SJSA1 (cell line): ENCODE data around the gene ERBB2. TPM values are rescaled to one million over a fixed set of nuclear protein-coding genes. Genes with fewer than 3 reads are reported as not detected.

Experiments
- DNase-seq, 2 experiments: peaks; one replicate each; pipeline ENCODE4 v3.0.0-alpha.2; 2015 to 2020; ENCODE audit warnings: low spot score in 2 of 2, low read depth in 1 of 2
- H3K27ac ChIP-seq: fragments of 250-450 bp; sonication (Bioruptor Pico); 2 replicates; pipeline ENCODE4 v1.5.1; 2020; ENCODE audit warnings: mild to moderate bottlenecking, moderate library complexity
- H3K27me3 ChIP-seq: fragments of 250-450 bp; sonication (Bioruptor Pico); replicated peaks from 2 replicates; pipeline ENCODE4 v1.5.1; 2020; ENCODE audit warnings: mild to moderate bottlenecking, moderate library complexity
- H3K36me3 ChIP-seq: fragments of 250-450 bp; sonication (Bioruptor Pico); 2 replicates; pipeline ENCODE4 v1.5.1; 2020; ENCODE audit warnings: mild to moderate bottlenecking
- H3K4me1 ChIP-seq: fragments of 250-450 bp; sonication (Bioruptor Pico); replicated peaks from 2 replicates; pipeline ENCODE4 v1.6.1; 2021; ENCODE audit warnings: mild to moderate bottlenecking
- H3K4me3 ChIP-seq: fragments of 250-450 bp; sonication (Bioruptor Pico); 2 replicates; pipeline ENCODE4 v1.5.1; 2020; ENCODE audit warnings: mild to moderate bottlenecking
- H3K9me3 ChIP-seq: fragments of 250-450 bp; sonication (Bioruptor Pico); replicated peaks from 2 replicates; pipeline ENCODE4 v1.5.1; 2020; ENCODE audit warnings: mild to moderate bottlenecking
- total RNA-seq: library from RNA; depleted of rRNA; stranded (reverse); fragments of >200 nt; shearing (Covaris generic); gene quantifications from 2 replicates; pipeline ENCODE4 v1.2.3, GENCODE V29; 2014

Gene ERBB2
- total RNA-seq, 1 experiment from 2014 or later: 26.8 TPM

DNA sequence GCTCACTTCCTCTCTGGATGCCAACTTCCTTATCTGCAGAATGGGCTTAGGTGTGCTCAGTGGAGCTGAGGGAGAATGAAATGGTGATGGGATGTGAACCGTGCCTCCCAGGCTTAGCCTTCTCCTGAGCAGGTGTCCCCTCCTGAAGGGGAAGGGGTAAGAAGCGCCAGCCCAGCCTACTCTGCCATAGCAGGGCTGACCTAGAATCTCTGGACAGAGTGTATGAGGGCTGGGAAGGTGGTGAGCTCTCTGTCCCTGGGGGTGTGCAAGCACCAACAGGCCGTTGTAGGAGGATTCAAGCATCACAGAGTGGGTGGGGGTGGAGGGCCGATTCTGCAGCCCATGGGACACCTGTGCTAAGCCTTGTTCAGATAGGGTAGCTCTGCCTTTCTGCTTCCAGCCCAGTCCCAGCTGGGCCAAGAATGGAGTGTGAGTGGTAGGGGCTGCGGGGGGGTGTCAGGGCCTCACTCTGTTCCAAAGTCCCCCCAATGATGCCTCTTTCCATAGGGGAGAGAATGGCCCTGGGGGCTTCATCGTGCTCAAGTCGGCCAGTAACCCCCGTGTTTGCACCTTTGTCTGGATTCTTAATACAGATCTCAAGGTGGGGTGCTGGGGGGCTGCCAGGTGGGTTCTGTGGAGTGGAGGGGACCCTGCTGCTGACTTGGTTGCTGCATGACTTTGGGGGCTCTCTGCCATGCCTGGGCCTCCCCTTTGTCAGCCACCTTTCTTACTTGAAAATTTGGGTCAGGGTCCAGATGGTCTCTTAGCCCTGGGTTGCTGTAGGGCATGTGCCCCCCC, 37.9 kb upstream of the ERBB2 start:
- no peak for DNase-seq
- no peak overlapping the region for H3K4me3 ChIP-seq
- H3K27ac ChIP-seq: no peak overlapping the region
- peaks cover 17% of the 10 kb centered on the region for H3K36me3 ChIP-seq
- H3K4me1 ChIP-seq: peaks cover 4% of the 10 kb centered on the region; the same call in 1 of the 2 replicates
- peaks cover 12% of the 10 kb centered on the region for H3K27me3 ChIP-seq
- no peaks in the 10 kb centered on the region for H3K9me3 ChIP-seq

DNA sequence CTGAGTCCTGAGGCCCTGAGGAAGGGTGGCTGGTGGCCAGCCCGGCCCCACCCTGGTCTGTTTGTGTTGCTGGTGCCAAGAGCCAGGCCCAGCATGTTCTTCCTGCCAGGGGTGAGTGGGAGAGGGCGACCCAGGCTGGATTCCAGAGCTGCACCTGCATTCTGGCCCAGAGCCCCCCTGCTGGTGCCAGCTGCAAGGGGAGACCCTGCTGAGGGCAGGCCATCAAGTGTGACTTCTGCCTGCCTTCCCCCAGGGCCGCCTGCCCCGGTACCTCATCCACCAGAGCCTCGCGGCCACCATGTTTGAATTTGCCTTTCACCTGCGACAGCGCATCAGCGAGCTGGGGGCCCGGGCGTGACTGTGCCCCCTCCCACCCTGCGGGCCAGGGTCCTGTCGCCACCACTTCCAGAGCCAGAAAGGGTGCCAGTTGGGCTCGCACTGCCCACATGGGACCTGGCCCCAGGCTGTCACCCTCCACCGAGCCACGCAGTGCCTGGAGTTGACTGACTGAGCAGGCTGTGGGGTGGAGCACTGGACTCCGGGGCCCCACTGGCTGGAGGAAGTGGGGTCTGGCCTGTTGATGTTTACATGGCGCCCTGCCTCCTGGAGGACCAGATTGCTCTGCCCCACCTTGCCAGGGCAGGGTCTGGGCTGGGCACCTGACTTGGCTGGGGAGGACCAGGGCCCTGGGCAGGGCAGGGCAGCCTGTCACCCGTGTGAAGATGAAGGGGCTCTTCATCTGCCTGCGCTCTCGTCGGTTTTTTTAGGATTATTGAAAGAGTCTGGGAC, 37.1 kb upstream of the ERBB2 start:
- DNase-seq: no peak
- Histone ChIP-seq H3K36me3 (peaks cover 17% of the 10 kb centered on the region), H3K9me3 (no peaks in the 10 kb centered on the region), H3K27ac (no peak overlapping the region), H3K4me3 (no peak overlapping the region), H3K27me3 (peaks cover 18% of the 10 kb centered on the region), H3K4me1 (peaks cover 4% of the 10 kb centered on the region; the same call in 1 of the 2 replicates)

DNA sequence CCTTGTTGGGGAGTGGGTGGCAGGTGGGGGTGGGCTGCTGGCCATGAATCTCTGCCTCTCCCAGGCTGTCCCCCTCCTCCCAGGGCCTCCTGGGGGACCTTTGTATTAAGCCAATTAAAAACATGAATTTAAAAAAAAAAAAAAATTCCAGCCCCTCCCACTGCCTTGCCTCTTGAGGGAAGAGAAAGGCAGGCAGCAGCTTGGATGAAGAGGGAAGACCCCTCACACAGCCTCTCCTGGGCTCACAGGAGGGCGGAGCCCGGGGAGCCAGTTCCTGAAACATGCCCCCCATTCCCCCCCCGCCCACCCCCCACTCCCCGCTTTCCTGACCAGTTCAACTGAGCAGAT, 36.5 kb upstream of the ERBB2 start:
- peaks cover 21% of the 10 kb centered on the region for H3K27me3 ChIP-seq
- H3K9me3 ChIP-seq: 0 out of 2 replicates have a peak, but pooled peaks cover 2% of the 10 kb centered on the region
- peaks cover 17% of the 10 kb centered on the region for H3K36me3 ChIP-seq
- H3K27ac ChIP-seq: no peak overlapping the region
- H3K4me1 ChIP-seq: peaks cover 7% of the 10 kb centered on the region
- no peak for DNase-seq
- no peak overlapping the region for H3K4me3 ChIP-seq

DNA sequence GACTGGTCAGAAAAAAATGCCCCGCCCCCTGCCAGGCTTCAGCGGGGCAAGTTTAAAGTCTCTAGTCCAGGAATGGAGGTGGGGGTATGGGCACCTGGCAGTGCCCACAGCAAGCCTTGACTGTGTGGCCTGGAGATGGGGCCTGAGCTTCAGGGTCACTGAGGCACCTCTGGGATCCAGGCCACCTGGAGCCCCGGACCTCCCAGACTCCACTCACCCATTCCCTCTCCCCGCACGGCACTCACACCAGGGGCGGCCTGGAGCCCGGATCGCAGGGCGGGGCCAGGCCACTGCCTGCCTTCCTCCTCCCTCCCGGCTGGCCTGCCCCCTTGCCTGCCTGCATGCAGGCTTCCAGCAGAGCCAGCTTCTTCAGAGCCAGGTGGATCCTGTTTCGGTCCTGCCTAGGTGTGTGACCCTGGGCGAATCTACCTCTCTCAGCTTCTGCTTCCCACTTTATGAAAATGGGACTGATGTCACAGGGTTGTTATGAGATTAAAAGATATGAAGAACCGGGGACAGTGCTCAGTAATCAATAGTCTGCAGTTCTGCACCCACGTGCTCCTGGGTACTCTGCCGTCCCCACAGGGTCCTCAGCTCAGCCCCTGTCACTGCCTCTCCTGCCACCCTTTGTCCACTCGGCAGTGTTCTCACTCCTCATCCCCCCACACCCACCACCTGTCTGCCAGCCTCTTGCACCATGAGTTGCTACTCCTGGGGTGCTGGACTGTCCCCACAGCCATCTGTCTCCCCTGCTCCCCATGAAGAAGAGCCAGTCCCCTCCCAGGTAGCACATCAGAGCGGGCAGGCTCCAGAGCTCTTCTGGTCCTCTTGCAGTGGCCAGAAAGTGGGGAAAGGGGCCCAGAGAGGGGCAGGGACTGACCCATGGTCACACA, 35.9 kb upstream of the ERBB2 start:
- Histone ChIP-seq H3K27me3 (peaks cover 26% of the 10 kb centered on the region), H3K4me3 (no peak overlapping the region), H3K27ac (no peak overlapping the region), H3K4me1 (peaks cover 11% of the 10 kb centered on the region), H3K9me3 (0 out of 2 replicates have a peak, but pooled peaks cover 2% of the 10 kb centered on the region), H3K36me3 (peaks cover 17% of the 10 kb centered on the region)
- DNase-seq: no peak

DNA sequence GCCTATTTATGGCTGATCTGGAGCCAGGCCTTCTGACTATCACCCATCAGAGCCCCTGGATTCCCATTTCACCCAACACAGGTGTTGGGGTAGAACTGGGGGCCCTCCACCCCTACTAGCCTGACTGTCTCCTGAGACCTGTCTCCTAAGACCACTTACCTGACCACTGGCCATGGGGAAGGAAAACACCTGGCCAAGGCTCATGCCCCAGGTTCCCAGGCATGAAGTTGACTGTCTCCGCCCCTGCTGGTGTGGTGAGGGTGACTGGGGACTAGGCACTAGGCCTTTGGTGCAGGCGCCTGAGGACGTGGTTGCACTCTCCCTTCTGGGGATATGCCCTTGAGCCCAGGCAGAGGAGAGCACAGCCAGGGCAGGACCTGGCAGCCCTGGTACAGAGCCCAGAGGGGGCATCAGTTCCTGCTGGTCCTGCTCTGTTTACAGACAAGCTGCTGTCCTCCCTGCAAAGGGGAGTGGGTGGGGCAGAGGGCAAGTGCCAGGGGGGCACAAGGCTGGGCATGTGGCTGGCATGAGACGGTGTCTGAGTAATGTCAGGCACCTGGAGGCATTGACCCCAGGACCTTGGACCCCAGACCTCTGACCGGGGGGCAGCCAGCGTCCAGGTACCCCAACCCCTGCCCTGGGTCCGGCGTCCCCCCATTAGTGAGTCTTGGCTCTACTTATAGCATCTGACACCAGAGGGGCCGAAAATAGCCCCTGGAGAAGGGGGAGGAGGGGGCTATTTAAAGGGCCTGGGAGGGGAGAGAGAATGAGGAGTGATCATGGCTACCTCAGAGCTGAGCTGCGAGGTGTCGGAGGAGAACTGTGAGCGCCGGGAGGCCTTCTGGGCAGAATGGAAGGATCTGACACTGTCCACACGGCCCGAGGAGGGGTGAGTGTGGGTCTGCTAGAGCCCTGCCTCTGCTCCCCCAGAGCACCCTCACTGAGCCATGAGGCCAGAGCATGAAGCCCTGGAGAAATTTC, 35.0 kb upstream of the ERBB2 start, which contains the start of gene TCAP:
TCAP (plus strand) TSS at position 769 of the 981 bp plus-strand sequence; CDS start at position 780, 11 bp downstream.
- Histone ChIP-seq H3K27ac (no peak within 1 kb of the TSS), H3K4me3 (no peak within 1 kb of the TSS), H3K4me1 (peaks cover 11% of the 10 kb centered on the region), H3K9me3 (0 out of 2 replicates have a peak, but pooled peaks cover 2% of the 10 kb centered on the region), H3K27me3 (peaks cover 31% of the 10 kb centered on the region), H3K36me3 (peaks cover 16% of the 10 kb centered on the region)
- DNase-seq: no peak

DNA sequence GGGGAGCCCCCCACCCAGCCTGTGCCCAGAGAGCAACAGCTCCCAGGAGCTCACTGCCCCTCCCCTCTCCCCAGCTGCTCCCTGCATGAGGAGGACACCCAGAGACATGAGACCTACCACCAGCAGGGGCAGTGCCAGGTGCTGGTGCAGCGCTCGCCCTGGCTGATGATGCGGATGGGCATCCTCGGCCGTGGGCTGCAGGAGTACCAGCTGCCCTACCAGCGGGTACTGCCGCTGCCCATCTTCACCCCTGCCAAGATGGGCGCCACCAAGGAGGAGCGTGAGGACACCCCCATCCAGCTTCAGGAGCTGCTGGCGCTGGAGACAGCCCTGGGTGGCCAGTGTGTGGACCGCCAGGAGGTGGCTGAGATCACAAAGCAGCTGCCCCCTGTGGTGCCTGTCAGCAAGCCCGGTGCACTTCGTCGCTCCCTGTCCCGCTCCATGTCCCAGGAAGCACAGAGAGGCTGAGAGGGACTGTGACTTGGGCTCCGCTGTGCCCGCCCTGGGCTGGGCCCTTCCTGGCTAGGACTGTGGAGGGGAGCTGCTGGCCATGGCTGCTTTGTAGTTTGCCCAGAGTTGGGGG, 34.1 kb upstream of the ERBB2 start:
- no peak overlapping the region for H3K4me3 ChIP-seq
- peaks cover 34% of the 10 kb centered on the region for H3K27me3 ChIP-seq
- 0 out of 2 replicates have a peak, but pooled peaks cover 2% of the 10 kb centered on the region for H3K9me3 ChIP-seq
- H3K36me3 ChIP-seq: peaks cover 7% of the 10 kb centered on the region
- H3K27ac ChIP-seq: no peak overlapping the region
- H3K4me1 ChIP-seq: peaks cover 11% of the 10 kb centered on the region
- DNase-seq: peak in 1 of 2 experiments; percentile 38

DNA sequence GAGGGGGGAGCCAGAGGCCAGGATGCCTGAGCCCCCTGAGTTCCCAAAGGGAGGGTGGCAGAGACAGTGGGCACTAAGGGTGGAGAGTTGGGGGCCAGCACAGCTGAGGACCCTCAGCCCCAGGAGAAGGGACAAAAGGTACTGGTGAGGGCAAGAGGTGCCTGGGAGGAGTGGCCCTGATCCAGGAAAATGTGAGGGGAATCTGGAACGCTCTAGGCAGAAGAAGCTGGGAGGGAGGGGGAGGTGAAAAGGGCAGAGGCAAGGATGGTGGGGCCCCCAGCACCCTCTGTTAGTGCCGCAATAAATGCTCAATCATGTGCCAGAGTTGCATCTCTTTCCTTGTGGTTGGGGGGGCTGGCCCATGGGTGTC, 33.6 kb upstream of the ERBB2 start:
- peaks cover 37% of the 10 kb centered on the region for H3K27me3 ChIP-seq

DNA sequence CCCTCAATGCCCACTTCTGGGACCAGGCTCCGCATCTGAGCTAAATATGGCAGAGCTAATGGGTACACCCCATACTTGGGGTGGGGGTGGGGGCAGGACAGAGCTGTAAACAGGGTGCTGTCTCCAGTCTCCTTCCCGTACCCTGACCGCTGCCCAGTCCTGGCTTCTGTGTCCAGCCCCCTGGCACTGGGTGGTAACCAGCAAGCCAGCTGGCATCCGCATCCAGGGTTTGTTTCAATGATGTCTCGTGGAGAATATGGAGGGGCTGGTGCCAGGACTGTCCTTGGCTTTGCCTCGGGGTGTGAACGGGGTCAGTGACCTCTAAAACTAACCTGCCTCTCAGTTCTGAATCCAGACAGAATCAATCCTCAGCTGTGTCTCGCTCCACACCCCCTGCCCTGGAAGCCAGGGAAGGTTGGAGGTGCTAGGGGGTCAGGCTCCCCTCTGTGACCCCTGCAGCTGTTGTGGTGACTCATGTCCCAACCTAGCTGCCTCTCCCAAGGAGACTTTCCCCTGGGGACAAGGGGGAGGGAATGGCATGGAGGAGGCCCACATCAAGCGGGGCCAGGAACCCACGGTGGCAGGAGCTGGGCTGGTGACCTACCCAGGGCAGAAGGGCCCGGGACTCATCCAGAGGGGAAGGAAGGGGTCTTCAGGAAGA, 33.1 kb upstream of the ERBB2 start:
- no peak overlapping the region for H3K27ac ChIP-seq
- H3K4me3 ChIP-seq: no peak overlapping the region
- peaks cover under 1% of the 10 kb centered on the region; the same call in 1 of the 2 replicates for H3K36me3 ChIP-seq
- H3K4me1 ChIP-seq: peaks cover 11% of the 10 kb centered on the region
- no peak for DNase-seq
- 0 out of 2 replicates have a peak, but pooled peaks cover 2% of the 10 kb centered on the region for H3K9me3 ChIP-seq
- peaks cover 42% of the 10 kb centered on the region for H3K27me3 ChIP-seq

More for the DNA sequence above, 33.6 kb upstream of the ERBB2 start:
- Histone ChIP-seq H3K27ac (no peak overlapping the region), H3K9me3 (0 out of 2 replicates have a peak, but pooled peaks cover 2% of the 10 kb centered on the region), H3K36me3 (peaks cover 3% of the 10 kb centered on the region; the same call in 1 of the 2 replicates), H3K4me1 (peaks cover 11% of the 10 kb centered on the region), H3K4me3 (no peak overlapping the region)
- no peak for DNase-seq

DNA sequence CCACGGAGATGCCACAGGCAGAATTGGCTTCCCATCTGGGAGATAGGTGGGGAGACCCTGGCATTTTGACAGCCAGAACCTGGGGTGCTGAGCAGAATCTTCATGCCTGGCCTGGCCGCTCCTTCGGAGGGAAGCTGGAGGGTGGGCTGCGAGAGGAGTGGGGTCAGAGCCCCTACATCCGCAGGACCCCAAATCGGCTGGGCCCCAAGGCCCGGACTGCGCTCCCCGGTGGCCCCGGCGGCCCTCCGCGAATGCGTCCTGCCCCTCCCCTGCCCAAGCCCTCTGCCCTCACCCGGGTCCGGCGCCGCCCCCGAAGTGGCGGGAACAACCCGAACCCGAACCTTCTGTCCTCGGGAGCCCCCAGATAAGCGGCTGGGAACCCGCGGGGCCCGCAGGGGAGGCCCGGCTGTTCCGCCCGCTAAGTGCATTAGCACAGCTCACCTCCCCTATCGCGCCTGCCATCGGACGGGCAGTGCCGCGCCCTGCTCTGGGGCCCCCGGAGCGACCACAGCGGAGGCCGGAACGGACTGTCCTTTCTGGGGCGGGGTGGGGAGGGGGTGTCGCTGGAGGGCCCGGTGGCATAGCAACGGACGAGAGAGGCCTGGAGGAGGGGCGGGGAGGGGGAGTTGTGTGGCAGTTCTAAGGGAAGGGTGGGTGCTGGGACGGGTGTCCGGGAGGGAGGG, 32.5 kb upstream of the ERBB2 start:
- Histone ChIP-seq H3K27ac (no peak overlapping the region), H3K4me3 (no peak overlapping the region), H3K9me3 (0 out of 2 replicates have a peak, but pooled peaks cover 2% of the 10 kb centered on the region), H3K36me3 (no peaks in the 10 kb centered on the region), H3K27me3 (peaks cover 44% of the 10 kb centered on the region), H3K4me1 (peaks cover 11% of the 10 kb centered on the region)
- DNase-seq: no peak

DNA sequence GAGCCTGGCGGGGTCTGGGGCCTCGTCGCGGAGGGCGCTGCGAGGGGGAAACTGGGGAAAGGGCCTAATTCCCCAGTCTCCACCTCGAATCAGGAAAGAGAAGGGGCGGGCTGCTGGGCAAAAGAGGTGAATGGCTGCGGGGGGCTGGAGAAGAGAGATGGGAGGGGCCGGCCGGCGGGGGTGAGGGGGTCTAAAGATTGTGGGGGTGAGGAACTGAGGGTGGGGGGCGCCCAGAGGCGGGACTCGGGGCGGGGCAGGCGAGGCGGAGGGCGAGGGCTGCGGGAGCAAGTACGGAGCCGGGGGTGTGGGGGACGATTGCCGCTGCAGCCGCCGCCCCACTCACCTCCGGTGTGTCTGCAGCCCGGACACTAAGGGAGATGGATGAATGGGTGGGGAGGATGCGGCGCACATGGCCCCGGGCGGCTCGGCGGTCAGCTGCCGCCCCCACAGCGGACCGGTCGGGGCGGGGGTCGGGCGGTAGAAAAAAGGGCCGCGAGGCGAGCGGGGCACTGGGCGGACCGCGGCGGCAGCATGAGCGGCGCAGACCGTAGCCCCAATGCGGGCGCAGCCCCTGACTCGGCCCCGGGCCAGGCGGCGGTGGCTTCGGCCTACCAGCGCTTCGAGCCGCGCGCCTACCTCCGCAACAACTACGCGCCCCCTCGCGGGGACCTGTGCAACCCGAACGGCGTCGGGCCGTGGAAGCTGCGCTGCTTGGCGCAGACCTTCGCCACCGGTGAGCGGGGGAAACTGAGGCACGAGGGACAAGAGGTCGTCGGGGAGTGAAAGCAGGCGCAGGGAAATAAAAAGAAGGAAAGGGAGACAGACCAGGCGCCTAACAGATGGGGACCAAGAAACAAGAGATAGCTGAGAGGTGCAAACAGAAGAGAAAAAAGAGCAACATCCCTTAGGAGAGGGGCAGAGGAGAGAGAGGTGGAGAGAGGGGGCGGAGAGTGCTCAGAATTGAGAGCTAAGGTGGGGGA, 31.6 kb upstream of the ERBB2 start, which contains the start of gene PNMT:
PNMT (plus strand) TSS at position 509 of the 980 bp plus-strand sequence; CDS start at position 532, 23 bp downstream.
- Histone ChIP-seq H3K9me3 (0 out of 2 replicates have a peak, but pooled peaks cover 2% of the 10 kb centered on the region), H3K27me3 (peaks cover 44% of the 10 kb centered on the region), H3K4me1 (peaks cover 11% of the 10 kb centered on the region), H3K36me3 (no peaks in the 10 kb centered on the region), H3K27ac (no peak within 1 kb of the TSS), H3K4me3 (peak within 1 kb of the TSS; percentile 29)
- DNase-seq: peak; percentile 43 to 64
